WTC11 (cell line): ENCODE results near the gene BZW2.

Source experiments
- CTCF ChIP-seq: fragments of 200-600 bp; IDR thresholded peaks from 2 replicates; pipeline ENCODE4 v1.8.0; 2022; ENCODE audit warnings: antibody characterized with exemption
- E2F4 ChIP-seq: sonication (generic); formaldehyde crosslinking; IDR thresholded peaks from 2 replicates; pipeline ENCODE4 v1.8.1; 2022; ENCODE audit warnings: low read depth, mild to moderate bottlenecking, moderate library complexity, missing genetic modification reagents, borderline replicate concordance
- ERG ChIP-seq: fragments of 250-450 bp; sonication (Bioruptor Pico); IDR thresholded peaks from 2 replicates; pipeline ENCODE4 v1.8.0; 2021; ENCODE audit warnings: mild to moderate bottlenecking
- ESRRA ChIP-seq: sonication (generic); formaldehyde crosslinking; IDR thresholded peaks from 2 replicates; pipeline ENCODE4 v1.8.1; 2022; ENCODE audit warnings: mild to moderate bottlenecking, missing genetic modification reagents, borderline replicate concordance
- HMGA2 ChIP-seq: fragments of 250-450 bp; sonication (Bioruptor Pico); IDR thresholded peaks from 2 replicates; pipeline ENCODE4 v1.4.0; 2021; ENCODE audit warnings: mild to moderate bottlenecking, moderate library complexity
- HMGXB4 ChIP-seq: sonication (generic); formaldehyde crosslinking; IDR thresholded peaks from 2 replicates; pipeline ENCODE4 v1.8.1; 2023; ENCODE audit warnings: mild to moderate bottlenecking, moderate library complexity, missing genetic modification reagents
- ZNF263 ChIP-seq: sonication (generic); formaldehyde crosslinking; IDR thresholded peaks from 2 replicates; pipeline ENCODE4 v1.8.1; 2022; ENCODE audit warnings: low read depth, mild to moderate bottlenecking, moderate library complexity, missing genetic modification reagents
- ZNF425 ChIP-seq: fragments of 250-450 bp; sonication (Bioruptor Pico); conservative IDR thresholded peaks from 2 replicates; pipeline ENCODE4 v1.9.0; 2021; ENCODE audit warnings: mild to moderate bottlenecking
- ZNF532 ChIP-seq: fragments of 250-450 bp; sonication (Bioruptor Pico); IDR thresholded peaks from 2 replicates; pipeline ENCODE4 v1.9.0; 2021; ENCODE audit warnings: mild to moderate bottlenecking, borderline replicate concordance

GRCh38 chr7:16691241-16691640 lies 45.3 kb downstream of the BZW2 start:
- no peak for TF ChIP-seq ZNF425 (CRISPR knock-in tag)
- no peak for TF ChIP-seq ZNF263 (CRISPR knock-in tag)
- no peak for TF ChIP-seq ZNF532 (CRISPR knock-in tag)
- TF ChIP-seq CTCF: no peak
- TF ChIP-seq ERG (CRISPR knock-in tag): no peak
- no peak for TF ChIP-seq E2F4
- no peak for TF ChIP-seq HMGA2 (CRISPR knock-in tag)
- TF ChIP-seq HMGXB4 (CRISPR knock-in tag): no peak
- no peak for TF ChIP-seq ESRRA (CRISPR knock-in tag)
